Dendritic cell treated with granulocyte-macrophage colony-stimulating factor and Interleukin-4, amounts not matched to agents 40 ng/mL and 50 ng/mL, for 4 days (primary cell): ENCODE measurements around the gene COP1.
"Not testable (repeated sequence)": the region's sequence is repeated elsewhere in the genome, so short reads cannot be mapped to it uniquely, and the experiment has no call there.

ENCODE experiments used
- H3K27ac Mint-ChIP-seq: one replicate; pipeline ENCODE4 v1.8.0; 2022; ENCODE audit warnings: mild to moderate bottlenecking, mixed read lengths
- H3K27me3 Mint-ChIP-seq: one replicate; pipeline ENCODE4 v1.8.0; 2022; ENCODE audit warnings: mild to moderate bottlenecking, mixed read lengths
- H3K36me3 Mint-ChIP-seq: one replicate; pipeline ENCODE4 v1.8.0; 2022; ENCODE audit warnings: low read depth, mixed read lengths
- H3K4me1 Mint-ChIP-seq: one replicate; pipeline ENCODE4 v1.8.0; 2022; ENCODE audit warnings: low read depth, mixed read lengths
- H3K4me3 Mint-ChIP-seq: one replicate; pipeline ENCODE4 v1.8.0; 2022; ENCODE audit warnings: mild to moderate bottlenecking, moderate library complexity, mixed read lengths
- H3K9me3 Mint-ChIP-seq: one replicate; pipeline ENCODE4 v1.8.0; 2022; ENCODE audit warnings: mixed read lengths
- intact Hi-C: fragments of 100-400 bp; cut with micrococcal nuclease; formaldehyde crosslinking; loops from one replicate; pipeline ENCODE4 v1.15.0; 2022

The COP1 gene

DNA sequence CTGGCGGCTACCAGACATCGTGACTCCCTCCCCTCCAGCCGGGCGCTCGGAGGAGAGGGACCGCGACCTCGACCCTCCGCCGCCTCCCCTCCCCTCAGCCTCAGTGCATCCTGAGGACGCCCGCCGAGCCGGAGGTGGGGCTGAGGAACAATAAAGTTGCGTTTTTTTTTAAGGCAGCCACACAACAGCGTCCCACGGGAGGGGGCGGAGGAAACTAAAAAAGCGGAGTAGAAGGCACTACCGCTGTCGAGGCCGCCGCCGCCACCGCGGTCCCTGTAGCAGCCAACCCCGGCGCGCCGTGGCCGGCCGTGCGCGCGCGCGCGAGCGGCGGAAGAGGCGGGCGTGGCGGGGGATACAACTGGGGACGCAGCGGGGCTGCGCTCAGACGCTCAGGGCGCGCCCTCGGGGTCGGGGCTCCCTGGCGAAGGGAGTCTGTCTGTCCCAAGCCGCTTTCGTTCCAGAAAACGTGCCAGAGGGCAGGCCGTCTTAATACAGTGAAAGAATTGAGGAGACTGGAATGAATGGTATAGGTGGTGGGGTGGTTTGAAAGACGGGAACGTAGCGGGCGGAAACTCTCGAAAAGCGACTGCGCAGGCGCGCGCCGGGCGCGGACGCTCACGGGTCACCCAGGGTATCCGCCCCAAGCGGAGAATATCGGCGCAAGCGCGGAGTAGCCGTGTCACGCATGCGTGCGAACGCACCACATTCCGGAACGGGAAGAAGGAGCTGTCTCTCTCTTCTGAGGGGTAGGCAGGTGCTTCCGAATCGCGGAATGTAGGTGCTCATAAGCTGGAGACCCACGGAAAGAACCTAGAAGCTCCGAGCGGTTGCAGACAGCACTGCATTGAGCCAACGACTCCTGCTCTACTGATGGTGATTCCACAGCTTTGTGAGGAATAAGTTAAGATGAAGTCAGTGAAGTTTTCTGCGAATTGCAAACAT lies at the start of gene COP1:
COP1 (minus strand) TSS at position 326 of the 942 bp plus-strand sequence; CDS start at position 18, 308 bp downstream.
- Mint-ChIP-seq H3K27me3 (no peaks in the 10 kb centered on the region), H3K36me3 (peaks cover 24% of the 10 kb centered on the region), H3K4me1 (peaks cover 63% of the 10 kb centered on the region), H3K4me3 (peak within 1 kb of the TSS; percentile 98), H3K27ac (peak within 1 kb of the TSS; percentile 87), H3K9me3 (no peaks in the 10 kb centered on the region)
- intact Hi-C loops, result loop anchor here (10.0 kb wide), 1 partner anchor 1182 kb away; the partner anchor contains the start of gene MRPS14

- H3K4me3 Mint-ChIP-seq, result no peak overlapping the region
- H3K36me3 Mint-ChIP-seq, result no peaks in the 10 kb centered on the region
- no peaks in the 10 kb centered on the region for H3K9me3 Mint-ChIP-seq
- H3K27me3 Mint-ChIP-seq, result peaks cover 2% of the 10 kb centered on the region
- intact Hi-C loops, result no loop called here
- H3K27ac Mint-ChIP-seq, result no peak overlapping the region
- no peaks in the 10 kb centered on the region for H3K4me1 Mint-ChIP-seq
These were observed 45.1 kb upstream of the COP1 start for GRCh38 chr1:176252191-176252590.

- Mint-ChIP-seq H3K4me1 (no peaks in the 10 kb centered on the region), H3K27me3 (peaks cover 2% of the 10 kb centered on the region), H3K9me3 (no peaks in the 10 kb centered on the region), H3K36me3 (no peaks in the 10 kb centered on the region), H3K4me3 (no peak overlapping the region), H3K27ac (no peak overlapping the region)
- intact Hi-C loops, result no loop called here
These were observed 37.8 kb upstream of the COP1 start for GRCh38 chr1:176244851-176245250.

DNA sequence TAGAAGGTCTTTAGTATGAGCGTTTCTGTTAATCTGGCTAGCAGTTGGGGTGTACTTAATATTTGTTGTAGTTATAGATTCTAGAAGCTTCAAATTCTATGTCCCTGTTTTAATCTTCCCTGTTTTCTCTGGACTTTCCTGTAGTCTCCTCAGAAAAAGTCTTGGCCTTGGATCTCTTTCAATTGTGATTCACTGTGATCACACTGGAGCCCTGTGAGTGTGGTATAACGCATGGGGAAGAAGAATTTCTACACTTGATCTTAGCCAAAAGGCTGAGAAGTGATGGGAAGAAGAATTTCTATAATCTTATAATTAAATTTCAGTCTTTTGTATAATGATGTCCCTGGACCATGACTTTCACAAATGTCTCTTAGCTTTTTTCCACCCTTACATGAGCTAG lies 36.7 kb upstream of the COP1 start:
- Mint-ChIP-seq H3K27ac (no peak overlapping the region), H3K27me3 (peaks cover 2% of the 10 kb centered on the region), H3K4me3 (no peak overlapping the region), H3K4me1 (no peaks in the 10 kb centered on the region), H3K36me3 (no peaks in the 10 kb centered on the region), H3K9me3 (no peaks in the 10 kb centered on the region)
- intact Hi-C loops, result no loop called here

- no peaks in the 10 kb centered on the region for H3K9me3 Mint-ChIP-seq
- no peak overlapping the region for H3K4me3 Mint-ChIP-seq
- H3K36me3 Mint-ChIP-seq, result no peaks in the 10 kb centered on the region
- H3K27me3 Mint-ChIP-seq, result no peaks in the 10 kb centered on the region
- no peaks in the 10 kb centered on the region for H3K4me1 Mint-ChIP-seq
- H3K27ac Mint-ChIP-seq, result no peak overlapping the region
- intact Hi-C loops, result no loop called here
These were observed 34.4 kb upstream of the COP1 start for GRCh38 chr1:176241385-176242015.

GRCh38 chr1:176233657-176234056 lies 26.6 kb upstream of the COP1 start:
- H3K27ac Mint-ChIP-seq, H3K4me1 Mint-ChIP-seq, intact Hi-C loops, H3K4me3 Mint-ChIP-seq, H3K9me3 Mint-ChIP-seq, H3K36me3 Mint-ChIP-seq, H3K27me3 Mint-ChIP-seq: not testable (repeated sequence)

- H3K4me1 Mint-ChIP-seq, result no peaks in the 10 kb centered on the region
- no peaks in the 10 kb centered on the region for H3K36me3 Mint-ChIP-seq
- no peak overlapping the region for H3K4me3 Mint-ChIP-seq
- intact Hi-C loops, result no loop called here
- no peaks in the 10 kb centered on the region for H3K27me3 Mint-ChIP-seq
- no peak overlapping the region for H3K27ac Mint-ChIP-seq
- no peaks in the 10 kb centered on the region for H3K9me3 Mint-ChIP-seq
These were observed 20.5 kb upstream of the COP1 start for GRCh38 chr1:176227579-176227978.

- H3K4me3 Mint-ChIP-seq, result no peak overlapping the region
- H3K4me1 Mint-ChIP-seq, result no peaks in the 10 kb centered on the region
These were observed 18.8 kb upstream of the COP1 start for GRCh38 chr1:176225911-176226310.

DNA sequence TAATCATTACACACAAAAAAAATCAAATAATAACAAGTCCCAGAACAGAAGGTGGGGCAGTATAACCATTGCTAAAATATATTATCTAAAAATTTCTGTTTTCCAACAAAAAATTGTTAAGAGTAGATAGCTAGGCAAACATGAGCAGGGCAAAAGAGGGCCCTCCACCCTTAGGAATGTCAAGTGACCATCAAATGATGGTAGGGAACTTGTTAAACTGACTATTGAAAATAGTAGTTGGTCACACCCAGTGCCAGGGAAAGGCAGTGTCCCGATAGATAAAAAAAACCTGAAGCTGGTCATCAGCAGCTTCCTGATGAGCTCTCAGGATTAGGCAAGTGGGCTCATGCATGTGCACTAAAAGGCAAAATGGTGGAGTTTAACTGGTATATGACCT lies 18.4 kb upstream of the COP1 start:
- Mint-ChIP-seq H3K27ac (no peak overlapping the region), H3K9me3 (no peaks in the 10 kb centered on the region), H3K27me3 (no peaks in the 10 kb centered on the region), H3K4me3 (no peak overlapping the region), H3K4me1 (no peaks in the 10 kb centered on the region), H3K36me3 (no peaks in the 10 kb centered on the region)
- intact Hi-C loops, result no loop called here

More at GRCh38 chr1:176225911-176226310, 18.8 kb upstream of the COP1 start:
- Mint-ChIP-seq H3K9me3 (no peaks in the 10 kb centered on the region), H3K36me3 (no peaks in the 10 kb centered on the region), H3K27me3 (no peaks in the 10 kb centered on the region), H3K27ac (no peak overlapping the region)
- intact Hi-C loops, result no loop called here

DNA sequence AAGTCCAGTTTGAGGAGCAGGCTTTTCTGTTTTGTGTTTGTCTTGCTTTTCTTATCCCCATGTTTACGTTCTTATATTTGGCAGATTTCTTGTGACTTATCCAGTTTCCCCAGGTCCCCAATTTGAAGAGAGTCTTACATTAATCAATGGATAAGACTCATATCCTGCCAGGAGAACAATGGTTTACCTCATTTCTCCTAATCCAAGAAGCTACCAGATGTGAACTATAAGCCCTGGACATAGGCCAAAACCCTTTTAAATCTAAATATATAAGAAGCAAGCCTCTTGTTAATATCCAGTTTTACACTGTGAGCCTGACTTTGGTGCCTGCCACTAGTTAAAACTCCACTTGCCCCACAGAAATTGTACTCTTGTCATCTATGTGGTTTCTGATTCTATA lies 15.1 kb upstream of the COP1 start:
- Mint-ChIP-seq H3K36me3 (no peaks in the 10 kb centered on the region), H3K9me3 (no peaks in the 10 kb centered on the region), H3K27ac (no peak overlapping the region), H3K4me3 (no peak overlapping the region), H3K4me1 (no peaks in the 10 kb centered on the region), H3K27me3 (peaks cover 3% of the 10 kb centered on the region)
- intact Hi-C loops, result no loop called here

GRCh38 chr1:176220100-176220689 lies 13.1 kb upstream of the COP1 start:
- Mint-ChIP-seq H3K36me3 (no peaks in the 10 kb centered on the region), H3K4me1 (no peaks in the 10 kb centered on the region), H3K27me3 (peaks cover 5% of the 10 kb centered on the region), H3K27ac (no peak overlapping the region), H3K9me3 (no peaks in the 10 kb centered on the region), H3K4me3 (no peak overlapping the region)
- intact Hi-C loops, result no loop called here

DNA sequence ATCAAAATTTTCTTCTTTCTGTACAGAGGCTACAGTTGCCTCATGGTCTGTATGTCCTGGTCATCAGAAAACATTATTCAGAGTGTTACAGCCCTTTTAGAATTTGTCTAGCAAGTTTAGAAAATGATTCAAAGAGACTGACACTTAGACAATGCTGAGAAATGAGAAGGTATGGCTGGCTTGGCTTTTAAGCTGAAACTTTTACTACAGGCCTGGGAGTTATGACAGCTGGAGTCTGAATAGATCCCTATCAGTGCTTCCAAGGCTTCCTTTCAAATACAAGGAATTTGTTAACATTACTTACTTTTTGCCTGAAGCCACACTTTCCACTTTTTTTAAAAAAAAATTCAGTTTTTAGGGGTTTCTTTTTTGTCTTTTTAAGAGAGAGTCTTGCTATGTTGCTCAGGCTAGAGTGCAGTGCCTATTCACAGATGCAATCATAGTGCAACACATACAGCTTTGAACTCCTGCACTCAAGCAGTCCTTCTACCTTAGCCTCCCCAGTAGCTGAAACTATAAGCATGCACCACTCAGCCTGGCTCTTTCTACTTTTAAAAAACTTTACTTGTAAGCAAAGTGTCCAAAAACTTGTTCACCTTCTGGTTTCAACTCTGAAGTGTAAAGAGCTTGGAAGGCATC lies 10.5 kb upstream of the COP1 start:
- H3K27me3 Mint-ChIP-seq, result peaks cover 5% of the 10 kb centered on the region
- no peak overlapping the region for H3K27ac Mint-ChIP-seq
- no peaks in the 10 kb centered on the region for H3K9me3 Mint-ChIP-seq
- H3K36me3 Mint-ChIP-seq, result no peaks in the 10 kb centered on the region
- intact Hi-C loops, result no loop called here
- H3K4me3 Mint-ChIP-seq, result no peak overlapping the region
- H3K4me1 Mint-ChIP-seq, result no peaks in the 10 kb centered on the region

- H3K4me3 Mint-ChIP-seq, result no peak overlapping the region
- peaks cover 10% of the 10 kb centered on the region for H3K4me1 Mint-ChIP-seq
- no peaks in the 10 kb centered on the region for H3K9me3 Mint-ChIP-seq
- peaks cover 5% of the 10 kb centered on the region for H3K27me3 Mint-ChIP-seq
- H3K27ac Mint-ChIP-seq, result no peak overlapping the region
- no peaks in the 10 kb centered on the region for H3K36me3 Mint-ChIP-seq
- intact Hi-C loops, result no loop called here
These were observed 8.9 kb upstream of the COP1 start for GRCh38 chr1:176216031-176216430.
